Vagina (tissue), 2 donors: ENCODE measurements around the gene RPL34.

Experiments used
- POLR2A ChIP-seq, 2 donors: fragments of 450-650 bp; IDR thresholded peaks; one replicate each; pipeline ENCODE4 v1.6.1; 2017; ENCODE audit warnings: antibody characterized with exemption in 2 of 2, mild to moderate bottlenecking in 2 of 2, moderate library complexity in 2 of 2
- POLR2AphosphoS5 ChIP-seq, 2 donors: sonication (generic); formaldehyde crosslinking; IDR thresholded peaks; one replicate each; pipeline ENCODE4 v1.9.0; 2017; ENCODE audit warnings: antibody characterized with exemption in 2 of 2, mild to moderate bottlenecking in 2 of 2, low read depth in 1 of 2; ENCODE audit not compliant: insufficient read depth in 1 of 2
- TF ChIP-seq, protein P1 (sequence below), 3 experiments: fragments of 450-650 bp in 2 of 3; fragments of 200-600 bp in 1 of 3; sonication (generic) in 1 of 3; IDR thresholded peaks; one replicate each; pipeline ENCODE4 v1.5.1; 2017 to 2019; ENCODE audit warnings: antibody characterized with exemption in 3 of 3, mild to moderate bottlenecking in 2 of 3, moderate library complexity in 2 of 3

DNA sequence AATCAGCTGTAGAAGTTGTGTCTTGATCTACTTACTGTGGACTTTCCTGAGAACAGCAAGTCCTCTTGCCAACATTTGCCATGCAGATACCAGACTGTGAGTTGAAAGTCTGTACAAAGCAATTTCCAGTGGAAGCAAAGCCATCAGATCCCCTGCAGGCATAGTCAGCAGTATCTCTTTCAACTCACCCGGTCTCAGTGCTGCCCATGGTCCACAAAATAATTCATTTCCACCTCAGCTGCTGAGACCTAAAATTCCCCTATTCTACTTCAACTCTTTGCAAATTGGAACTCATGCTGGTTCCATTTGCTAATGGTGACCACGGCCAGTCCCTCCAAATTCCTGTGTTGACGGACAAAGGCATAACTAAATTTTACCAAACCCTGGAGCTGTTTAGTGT is 46.0 kb upstream of the RPL34 start:
- no peak for TF ChIP-seq POLR2A (IDR thresholded peaks at IDR 0.05)
- TF ChIP-seq, protein P1, sequence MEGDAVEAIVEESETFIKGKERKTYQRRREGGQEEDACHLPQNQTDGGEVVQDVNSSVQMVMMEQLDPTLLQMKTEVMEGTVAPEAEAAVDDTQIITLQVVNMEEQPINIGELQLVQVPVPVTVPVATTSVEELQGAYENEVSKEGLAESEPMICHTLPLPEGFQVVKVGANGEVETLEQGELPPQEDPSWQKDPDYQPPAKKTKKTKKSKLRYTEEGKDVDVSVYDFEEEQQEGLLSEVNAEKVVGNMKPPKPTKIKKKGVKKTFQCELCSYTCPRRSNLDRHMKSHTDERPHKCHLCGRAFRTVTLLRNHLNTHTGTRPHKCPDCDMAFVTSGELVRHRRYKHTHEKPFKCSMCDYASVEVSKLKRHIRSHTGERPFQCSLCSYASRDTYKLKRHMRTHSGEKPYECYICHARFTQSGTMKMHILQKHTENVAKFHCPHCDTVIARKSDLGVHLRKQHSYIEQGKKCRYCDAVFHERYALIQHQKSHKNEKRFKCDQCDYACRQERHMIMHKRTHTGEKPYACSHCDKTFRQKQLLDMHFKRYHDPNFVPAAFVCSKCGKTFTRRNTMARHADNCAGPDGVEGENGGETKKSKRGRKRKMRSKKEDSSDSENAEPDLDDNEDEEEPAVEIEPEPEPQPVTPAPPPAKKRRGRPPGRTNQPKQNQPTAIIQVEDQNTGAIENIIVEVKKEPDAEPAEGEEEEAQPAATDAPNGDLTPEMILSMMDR (IDR thresholded peaks at IDR 0.05) = no peak
- no peak for TF ChIP-seq POLR2AphosphoS5 (IDR thresholded peaks at IDR 0.05; ENCODE audit: insufficient read depth in 1 of 2, low read depth in 1 of 2)
